ENCODE results near the gene OIT3.

- TF ChIP-seq CTCF (IDR thresholded peaks at IDR 0.05) (no peak), POLR2A (IDR thresholded peaks at IDR 0.05) (no peak)
Measured at GRCh38 chr10:72925951-72926465, 32.5 kb downstream of the OIT3 start.
